Right lobe of liver (tissue), 6 donors: ENCODE results near the gene PCSK2. TPM values are rescaled to one million over a fixed set of nuclear protein-coding genes. Genes with fewer than 3 reads are reported as not detected.

Experiments
- ATAC-seq, 4 donors: fragments of 200-7000 bp; cut with Tn5 transposase; one replicate each; pipeline ENCODE4 v1.9.1; 2020; ENCODE audit warnings: mild to moderate bottlenecking in 4 of 4, moderate library complexity in 4 of 4
- DNase-seq, 3 donors: peaks; one replicate each; pipeline ENCODE4 v3.0.0-alpha.2; 2020
- H3K27ac ChIP-seq, 3 donors: fragments of 200-600 bp; one replicate each; pipeline ENCODE4 v1.8.0; 2022
- H3K27me3 ChIP-seq, 2 donors: fragments of 200-600 bp; one replicate each; pipeline ENCODE4 v1.8.0; 2022
- H3K36me3 ChIP-seq, 4 donors: fragments of 200-600 bp; sonication (generic) in 1 of 4; one replicate each; pipeline versions ENCODE4 v1.5.1 to v1.8.0; 2017 to 2022; ENCODE audit warnings: control low read depth in 1 of 4
- H3K4me1 ChIP-seq, 4 donors: fragments of 200-600 bp; sonication (generic) in 1 of 4; one replicate each; pipeline versions ENCODE4 v1.5.1 to v1.8.0; 2017 to 2022; ENCODE audit warnings: control low read depth in 1 of 4
- H3K4me3 ChIP-seq, 3 donors: fragments of 200-600 bp; one replicate each; pipeline ENCODE4 v1.8.0; 2022
- H3K9me3 ChIP-seq, 4 donors: fragments of 200-600 bp; sonication (generic) in 1 of 4; one replicate each; pipeline versions ENCODE4 v1.5.1 to v1.8.0; 2017 to 2022; ENCODE audit warnings: control low read depth in 1 of 4
- CTCF ChIP-seq, 4 donors: fragments of 200-600 bp in 3 of 4; fragments of 450-650 bp in 1 of 4; IDR thresholded peaks; one replicate each; pipeline versions ENCODE4 v1.5.1 to v1.8.0; 2016 to 2022; ENCODE audit warnings: antibody characterized with exemption in 4 of 4, mild to moderate bottlenecking in 2 of 4
- POLR2A ChIP-seq: fragments of 450-650 bp; IDR thresholded peaks from one replicate; pipeline ENCODE4 v1.6.1; 2017; ENCODE audit warnings: antibody characterized with exemption, mild to moderate bottlenecking
- WGBS: methylation state at CpG from one replicate; pipeline ENCODE4 v1.1.6; 2018; ENCODE audit warnings: low coverage, low lambda C conversion rate; ENCODE audit not compliant: insufficient coverage; ENCODE audit errors: missing lambda C conversion rate; 5-methylcytosine and 5-hydroxymethylcytosine counted together
- intact Hi-C, 2 donors: fragments of 100-400 bp; cut with DNase I; formaldehyde crosslinking; loops; one replicate each; pipeline versions ENCODE4 v1.11.2 to v1.14.1; 2022
- total RNA-seq, 6 experiments: library from RNA; depleted of rRNA in 2 of 6; stranded (reverse); fragments of >200 nt in 2 of 6; fragmentation: NEBNext Ultra II Directional in 3 of 6; extraction: Animal tissue kit (Norgen Biotek cat#: 25700) in 3 of 6; gene quantifications; one replicate each; pipeline versions ENCODE4 v1.1.0 to v1.2.4, GENCODE V29; 2016 to 2023
- donor health status: DM: no; HTN: yes; CAD: no.
- donor health status: DM: no; HTN: no; CAD: no.
- donor health status: DM: no; HTN: no; CAD: no.
- donor health status: DM: no; HTN: yes; CAD: no.
- donor health status: DM: no; HTN: yes; CAD: no.

Gene PCSK2
- total RNA-seq, 6 experiments from 2014 or later, result 0.04 to 0.13 TPM; not detected in 4

GRCh38 chr20:17419479-17420041 lies 192.7 kb downstream of the PCSK2 start:
- Histone ChIP-seq H3K4me1 (no peaks in the 10 kb centered on the region), H3K27ac (no peak overlapping the region), H3K36me3 (no peaks in the 10 kb centered on the region), H3K4me3 (no peak overlapping the region), H3K9me3 (no peaks in the 10 kb centered on the region), H3K27me3 (no peaks in the 10 kb centered on the region)
- TF ChIP-seq CTCF (IDR thresholded peaks at IDR 0.05) (no peak), POLR2A (no peak)
- no peak for DNase-seq
- no peak for ATAC-seq
- intact Hi-C loops, result no loop called here
- WGBS, result 20% methylated on average over 3 of the region's 3 CpGs

- no peak for ATAC-seq
These were observed 194.7 kb downstream of the PCSK2 start for GRCh38 chr20:17421493-17421892.

GRCh38 chr20:17423782-17424181 lies 196.9 kb downstream of the PCSK2 start:
- Histone ChIP-seq H3K4me1 (no peaks in the 10 kb centered on the region), H3K27ac (no peak overlapping the region), H3K27me3 (no peaks in the 10 kb centered on the region), H3K36me3 (no peaks in the 10 kb centered on the region), H3K4me3 (no peak overlapping the region), H3K9me3 (no peaks in the 10 kb centered on the region)
- no peak for TF ChIP-seq CTCF (IDR thresholded peaks at IDR 0.05)
- TF ChIP-seq POLR2A, result no peak
- intact Hi-C loops, result no loop called here
- ATAC-seq (no peak), DNase-seq (no peak)

More at GRCh38 chr20:17421493-17421892, 194.7 kb downstream of the PCSK2 start:
- H3K27me3 ChIP-seq, result no peaks in the 10 kb centered on the region
- no peak overlapping the region for H3K4me3 ChIP-seq
- no peak for DNase-seq
- 6% methylated on average over 1 of the region's 1 CpG for WGBS
- H3K9me3 ChIP-seq, result no peaks in the 10 kb centered on the region
- H3K4me1 ChIP-seq, result no peaks in the 10 kb centered on the region
- no peak overlapping the region for H3K27ac ChIP-seq
- no peaks in the 10 kb centered on the region for H3K36me3 ChIP-seq
- intact Hi-C loops, result no loop called here
- no peak for TF ChIP-seq CTCF (IDR thresholded peaks at IDR 0.05)
- no peak for TF ChIP-seq POLR2A

- intact Hi-C loops, result no loop called here
- Histone ChIP-seq H3K27me3 (peaks cover 0 to 10% of the 10 kb centered on the region in 2 donors), H3K27ac (no peak overlapping the region), H3K4me1 (no peaks in the 10 kb centered on the region), H3K36me3 (no peaks in the 10 kb centered on the region), H3K4me3 (no peak overlapping the region), H3K9me3 (no peaks in the 10 kb centered on the region)
- WGBS, result 58% methylated on average over 2 of the region's 2 CpGs
- ATAC-seq (no peak), DNase-seq (no peak)
- no peak for TF ChIP-seq CTCF (IDR thresholded peaks at IDR 0.05)
These were observed 200.8 kb downstream of the PCSK2 start for GRCh38 chr20:17427638-17428037.
